ENCODE measurements around the gene MTCH1. TPM values are rescaled to one million over a fixed set of nuclear protein-coding genes. Genes with fewer than 3 reads are reported as not detected.
A peak's percentile ranks its signal among the peaks of the same experiment; 100 is the strongest.

MTCH1 gene
- total and polyA plus RNA-seq, 10 donors = 87.3 to 191 (median 158) TPM

- Histone ChIP-seq H3K27me3 (replicated peaks in 1 of 7) (no peaks in the 10 kb centered on the region), H3K27ac (no peak overlapping the region), H3K9me3 (no peaks in the 10 kb centered on the region), H3K4me1 (peaks cover 4 to 22% (median 17%) of the 10 kb centered on the region in 6 donors), H3K36me3 (peaks cover 11 to 100% (median 85%) of the 10 kb centered on the region in 6 donors), H3K4me3 (no peak overlapping the region)
- TF ChIP-seq POLR2AphosphoS5 (IDR thresholded peaks at IDR 0.05) (no peak), POLR2A (IDR thresholded peaks at IDR 0.05) (no peak)
- TF ChIP-seq, protein P1, sequence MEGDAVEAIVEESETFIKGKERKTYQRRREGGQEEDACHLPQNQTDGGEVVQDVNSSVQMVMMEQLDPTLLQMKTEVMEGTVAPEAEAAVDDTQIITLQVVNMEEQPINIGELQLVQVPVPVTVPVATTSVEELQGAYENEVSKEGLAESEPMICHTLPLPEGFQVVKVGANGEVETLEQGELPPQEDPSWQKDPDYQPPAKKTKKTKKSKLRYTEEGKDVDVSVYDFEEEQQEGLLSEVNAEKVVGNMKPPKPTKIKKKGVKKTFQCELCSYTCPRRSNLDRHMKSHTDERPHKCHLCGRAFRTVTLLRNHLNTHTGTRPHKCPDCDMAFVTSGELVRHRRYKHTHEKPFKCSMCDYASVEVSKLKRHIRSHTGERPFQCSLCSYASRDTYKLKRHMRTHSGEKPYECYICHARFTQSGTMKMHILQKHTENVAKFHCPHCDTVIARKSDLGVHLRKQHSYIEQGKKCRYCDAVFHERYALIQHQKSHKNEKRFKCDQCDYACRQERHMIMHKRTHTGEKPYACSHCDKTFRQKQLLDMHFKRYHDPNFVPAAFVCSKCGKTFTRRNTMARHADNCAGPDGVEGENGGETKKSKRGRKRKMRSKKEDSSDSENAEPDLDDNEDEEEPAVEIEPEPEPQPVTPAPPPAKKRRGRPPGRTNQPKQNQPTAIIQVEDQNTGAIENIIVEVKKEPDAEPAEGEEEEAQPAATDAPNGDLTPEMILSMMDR (IDR thresholded peaks at IDR 0.05 in 8 of 11, conservative IDR thresholded peaks at IDR 0.05 in 3 of 11) = no peak
- 93 to 100% (median 96%) methylated on average over 4 of the region's 4 CpGs for WGBS, 5 donors
- DNase-seq = no peak
- intact Hi-C loops (cut with DNase I; ENCODE audit: low total_unique reads) = no loop called here
These were observed 10.1 kb downstream of the MTCH1 start for GRCh38 chr6:36976007-36976264.

DNA sequence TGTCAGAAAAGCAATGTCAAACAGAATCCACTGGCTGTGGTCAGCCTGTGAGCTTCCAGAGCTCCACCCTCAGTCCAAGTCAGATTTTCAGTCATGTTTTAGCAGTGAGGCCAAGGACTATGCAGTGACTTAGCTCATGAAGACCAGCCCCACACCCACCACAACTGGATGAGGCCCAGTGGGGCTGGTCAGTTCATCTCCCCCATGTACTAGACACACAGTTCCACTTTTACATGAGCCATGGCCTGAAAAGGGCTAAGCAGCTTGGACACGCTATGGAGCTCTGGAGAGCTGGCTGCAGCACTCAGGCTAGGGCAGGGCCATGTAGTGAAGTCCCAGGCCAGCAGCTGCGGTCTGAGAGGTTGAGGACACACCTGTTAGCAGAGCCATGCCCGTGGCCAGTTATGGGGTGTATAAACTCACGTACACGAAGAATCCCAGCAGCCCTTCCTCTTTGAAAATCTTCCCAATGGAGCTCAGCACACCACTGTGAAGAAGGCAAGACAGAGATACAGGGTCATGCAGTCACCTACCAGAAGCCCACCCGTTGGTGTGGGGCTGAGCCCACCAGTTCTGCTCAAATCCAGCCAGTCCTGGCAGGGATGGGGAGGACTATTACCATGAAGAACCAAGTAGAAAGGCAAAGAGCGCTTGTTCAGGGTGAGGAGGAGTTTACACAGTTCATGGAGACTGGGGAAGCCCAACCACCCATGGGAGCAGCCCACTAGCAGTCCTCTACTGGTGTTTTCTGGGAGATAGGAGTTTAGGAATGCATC lies 10.6 kb downstream of the MTCH1 start:
- intact Hi-C loops (cut with DNase I; ENCODE audit: low total_unique reads) = no loop called here
- 91 to 97% (median 94%) methylated on average over 6 to 7 of the region's 7 CpGs for WGBS, 5 donors
- Histone ChIP-seq H3K4me1 (peaks cover under 1 to 17% (median 12%) of the 10 kb centered on the region in 6 donors), H3K27ac (no peak overlapping the region), H3K36me3 (peaks cover 11 to 100% (median 88%) of the 10 kb centered on the region in 6 donors), H3K27me3 (replicated peaks in 1 of 7) (no peaks in the 10 kb centered on the region), H3K4me3 (no peak overlapping the region), H3K9me3 (no peaks in the 10 kb centered on the region)
- no peak for TF ChIP-seq POLR2AphosphoS5 (IDR thresholded peaks at IDR 0.05)
- TF ChIP-seq, protein P1 (IDR thresholded peaks at IDR 0.05 in 8 of 11, conservative IDR thresholded peaks at IDR 0.05 in 3 of 11) = no peak
- no peak for TF ChIP-seq POLR2A (IDR thresholded peaks at IDR 0.05)
- peak; percentile 66 for DNase-seq

- Histone ChIP-seq H3K27ac (no peak overlapping the region), H3K36me3 (peaks cover 16 to 100% (median 100%) of the 10 kb centered on the region in 6 donors), H3K27me3 (replicated peaks in 1 of 7) (no peaks in the 10 kb centered on the region), H3K4me1 (no peaks in the 10 kb centered on the region), H3K4me3 (no peak overlapping the region), H3K9me3 (no peaks in the 10 kb centered on the region)
- TF ChIP-seq POLR2AphosphoS5 (IDR thresholded peaks at IDR 0.05) (no peak), POLR2A (IDR thresholded peaks at IDR 0.05) (no peak)
- TF ChIP-seq, protein P1 (IDR thresholded peaks at IDR 0.05 in 8 of 11, conservative IDR thresholded peaks at IDR 0.05 in 3 of 11) = no peak
- 73 to 100% (median 98%) methylated on average over 4 of the region's 4 CpGs for WGBS, 5 donors
- peak; percentile 24 for DNase-seq
- intact Hi-C loops (cut with DNase I; ENCODE audit: low total_unique reads) = no loop called here
These were observed 12.3 kb downstream of the MTCH1 start for GRCh38 chr6:36973647-36974046.

- peaks cover 16 to 100% (median 100%) of the 10 kb centered on the region in 6 donors for H3K36me3 ChIP-seq
- no peak overlapping the region for H3K4me3 ChIP-seq
- no peak overlapping the region for H3K27ac ChIP-seq
- intact Hi-C loops (cut with DNase I; ENCODE audit: low total_unique reads) = no loop called here
- H3K4me1 ChIP-seq = no peaks in the 10 kb centered on the region
- TF ChIP-seq, protein P1 (IDR thresholded peaks at IDR 0.05 in 8 of 11, conservative IDR thresholded peaks at IDR 0.05 in 3 of 11) = no peak
- no peak for TF ChIP-seq POLR2A (IDR thresholded peaks at IDR 0.05)
- no peak for TF ChIP-seq POLR2AphosphoS5 (IDR thresholded peaks at IDR 0.05)
- no peaks in the 10 kb centered on the region for H3K9me3 ChIP-seq
- DNase-seq = no peak
- WGBS, 5 donors = 90 to 100% (median 97%) methylated on average over 1 of the region's 1 CpG
- no peaks in the 10 kb centered on the region for H3K27me3 ChIP-seq (replicated peaks in 1 of 7)
These were observed 12.8 kb downstream of the MTCH1 start for GRCh38 chr6:36973190-36973589.
